OCI-LY3 (cell line): ENCODE data around the gene MGRN1.

ENCODE experiments used
- H2AFZ ChIP-seq: fragments of 200-600, 300-600 bp; shearing (Covaris generic); 2 replicates; pipeline ENCODE4 v1.6.0; 2014; ENCODE audit warnings: antibody characterized with exemption, low read depth, low read length
- H3K27ac ChIP-seq: fragments of 200-600, 300-600 bp; sonication (generic); 2 replicates; pipeline ENCODE4 v1.5.1; 2014; ENCODE audit warnings: mild to moderate bottlenecking, low read length, moderate library complexity, mixed read lengths
- H3K27me3 ChIP-seq: fragments of 200-600, 300-600 bp; sonication (generic); 2 replicates; pipeline ENCODE4 v1.6.1; 2014; ENCODE audit warnings: low read depth, low read length, mixed read lengths
- H3K36me3 ChIP-seq: fragments of 200-600, 300-600 bp; sonication (generic); replicated peaks from 2 replicates; pipeline ENCODE3; 2014; ENCODE audit warnings: low read depth, low read length, mixed read lengths
- H3K4me1 ChIP-seq: fragments of 300-600, 200-600 bp; sonication (generic); 2 replicates; pipeline ENCODE4 v1.6.1; 2014; ENCODE audit warnings: low read length, mixed read lengths
- H3K4me2 ChIP-seq: fragments of 200-600, 300-600 bp; sonication (generic); 2 replicates; pipeline ENCODE4 v1.6.1; 2014; ENCODE audit warnings: low read length, mixed read lengths
- H3K4me3 ChIP-seq: fragments of 300-600, 200-600 bp; sonication (generic); 2 replicates; pipeline ENCODE4 v1.5.1; 2014; ENCODE audit warnings: antibody characterized with exemption, mild to moderate bottlenecking, low read length, moderate library complexity
- H3K79me2 ChIP-seq: fragments of 300-600, 200-600 bp; shearing (Covaris generic); 2 replicates; pipeline ENCODE4 v1.6.1; 2014; ENCODE audit warnings: mild to moderate bottlenecking, low read length, mixed read lengths
- H3K9ac ChIP-seq: fragments of 300-600, 200-600 bp; shearing (Covaris generic); 2 replicates; pipeline ENCODE4 v1.6.0; 2014; ENCODE audit warnings: mild to moderate bottlenecking, low read length, moderate library complexity
- H3K9me3 ChIP-seq: fragments of 200-600, 300-600 bp; shearing (Covaris generic); 2 replicates; pipeline ENCODE4 v1.6.1; 2014; ENCODE audit warnings: low read length, mixed read lengths; ENCODE audit not compliant: insufficient read depth
- H4K20me1 ChIP-seq: fragments of 200-600, 300-600 bp; sonication (generic); 2 replicates; pipeline ENCODE4 v1.6.1; 2016; ENCODE audit warnings: low read length, mixed read lengths; ENCODE audit not compliant: insufficient read depth
- CTCF ChIP-seq: fragments of 200-600, 300-600 bp; sonication (generic); IDR thresholded peaks from 2 replicates; pipeline ENCODE4 v1.5.1; 2014; ENCODE audit warnings: antibody characterized with exemption, low read length, low read depth
- EZH2phosphoT487 ChIP-seq: fragments of 200-600 bp; shearing (Covaris generic); IDR thresholded peaks from 2 replicates; pipeline ENCODE4 v1.6.1; 2018; ENCODE audit warnings: antibody characterized with exemption, mixed run types, low read depth

The MGRN1 gene

DNA sequence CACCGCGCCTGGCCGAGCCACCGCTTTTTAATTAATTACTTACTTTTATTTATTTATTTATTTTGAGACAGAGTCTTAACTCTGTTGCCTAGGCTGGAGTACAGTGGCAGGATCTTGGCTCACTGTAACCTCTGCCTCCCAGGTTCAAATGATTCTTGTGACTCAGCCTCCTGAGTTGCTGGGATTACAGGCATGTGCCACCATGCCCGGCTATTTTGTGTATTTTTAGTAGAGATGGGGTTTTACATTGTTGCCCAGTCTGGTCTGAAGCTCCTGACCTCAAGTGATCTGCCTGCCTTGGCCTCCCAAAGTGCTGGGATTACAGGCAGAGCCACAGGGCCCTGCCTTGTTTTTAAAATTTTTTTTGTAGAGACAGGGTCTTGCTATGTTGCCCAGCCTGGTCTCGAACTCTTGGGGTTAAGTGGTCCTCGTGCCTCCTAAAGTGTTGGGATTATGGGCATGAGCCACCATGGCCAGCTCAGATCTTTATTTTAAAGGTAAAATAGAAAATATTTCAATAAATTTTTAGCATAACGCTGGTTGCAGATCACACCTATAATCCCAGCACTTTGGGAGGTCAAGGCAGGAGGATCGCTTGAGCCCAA lies 50.4 kb downstream of the MGRN1 start:
- peaks cover 3% of the 10 kb centered on the region for H3K36me3 ChIP-seq

DNA sequence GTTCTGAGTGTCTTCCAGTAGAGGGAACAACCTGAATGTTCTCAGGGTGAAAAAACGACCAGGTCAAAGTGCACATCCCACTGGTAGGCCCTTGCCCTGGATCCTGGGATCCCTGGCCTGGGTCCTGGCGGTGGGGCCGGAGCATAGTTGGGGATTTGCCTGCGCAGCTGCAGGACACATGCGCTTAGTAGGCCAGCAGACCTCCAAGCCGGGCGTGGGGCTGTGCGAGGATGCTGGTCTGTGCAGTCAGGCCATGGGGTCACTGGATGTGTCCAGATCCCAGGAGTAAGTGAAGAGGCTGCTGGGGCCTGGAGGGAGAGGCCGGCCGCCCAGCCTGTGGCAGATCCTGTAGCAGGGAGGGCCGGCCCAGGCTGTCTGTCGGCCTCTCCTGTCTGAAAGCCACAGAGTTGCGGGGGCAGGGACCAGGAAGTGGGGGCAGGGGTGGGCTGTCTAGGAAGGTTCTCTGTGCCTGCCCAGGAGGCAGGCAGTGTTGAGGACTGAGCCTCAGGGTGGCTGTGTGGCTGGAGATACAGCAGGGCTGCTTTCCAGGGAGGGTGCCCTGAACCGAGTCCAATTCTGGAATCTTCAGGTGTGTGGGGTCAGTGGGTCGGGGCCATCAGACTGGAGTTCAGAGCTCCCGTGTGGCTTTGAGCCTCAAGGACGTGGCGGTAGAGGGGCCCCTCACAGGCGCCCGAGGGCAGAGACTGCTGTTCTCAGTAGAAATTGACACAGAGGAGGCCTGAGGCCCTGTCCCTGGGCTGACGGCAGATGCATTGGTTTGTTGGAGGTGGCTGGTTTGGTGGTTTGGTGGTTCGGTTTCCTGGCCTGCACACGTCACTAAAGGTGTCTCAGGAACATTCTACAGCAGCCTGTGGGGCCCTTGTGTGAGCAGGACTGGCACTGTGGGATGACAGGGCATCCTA lies 51.5 kb downstream of the MGRN1 start:
- no peak overlapping the region for H2AFZ ChIP-seq

More for the DNA sequence above, 50.4 kb downstream of the MGRN1 start:
- Histone ChIP-seq H2AFZ (no peak overlapping the region), H3K4me3 (no peak overlapping the region), H3K9ac (no peak overlapping the region), H3K27ac (no peak overlapping the region), H3K4me2 (no peak overlapping the region), H3K9me3 (no peaks in the 10 kb centered on the region), H4K20me1 (no peaks in the 10 kb centered on the region), H3K79me2 (no peaks in the 10 kb centered on the region), H3K4me1 (no peaks in the 10 kb centered on the region), H3K27me3 (no peaks in the 10 kb centered on the region)
- TF ChIP-seq CTCF (no peak), EZH2phosphoT487 (no peak)

DNA sequence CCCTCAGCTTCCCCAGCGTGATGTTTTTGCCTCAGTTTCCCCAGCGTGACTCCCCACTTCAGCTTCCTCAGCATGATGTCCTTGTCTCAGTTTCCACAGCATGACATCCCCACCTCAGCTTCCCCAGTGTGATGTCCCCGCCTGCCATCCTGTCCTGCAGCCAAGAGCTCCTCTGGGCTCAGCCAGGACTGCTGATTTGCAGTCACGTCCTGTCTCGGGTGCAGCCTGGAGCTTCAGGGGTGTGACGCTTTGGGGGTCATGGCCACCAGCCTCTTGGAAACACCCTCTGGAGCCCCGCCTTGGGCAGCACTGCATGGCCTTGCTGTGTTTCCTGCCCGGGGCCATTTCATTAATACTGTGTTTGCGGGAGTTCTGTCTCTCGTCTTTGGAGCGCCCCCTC lies 52.2 kb downstream of the MGRN1 start:
- H3K36me3 ChIP-seq, result peaks cover 3% of the 10 kb centered on the region
- H3K79me2 ChIP-seq, result no peaks in the 10 kb centered on the region
- H3K27ac ChIP-seq, result no peak overlapping the region
- no peak overlapping the region for H3K4me3 ChIP-seq
- no peak overlapping the region for H3K4me2 ChIP-seq
- TF ChIP-seq CTCF (no peak), EZH2phosphoT487 (no peak)
- no peak overlapping the region for H2AFZ ChIP-seq
- H3K27me3 ChIP-seq, result no peaks in the 10 kb centered on the region
- no peaks in the 10 kb centered on the region for H3K9me3 ChIP-seq
- no peaks in the 10 kb centered on the region for H4K20me1 ChIP-seq
- no peak overlapping the region for H3K9ac ChIP-seq
- no peaks in the 10 kb centered on the region for H3K4me1 ChIP-seq

More for the DNA sequence above, 51.5 kb downstream of the MGRN1 start:
- Histone ChIP-seq H3K9ac (no peak overlapping the region), H3K27ac (no peak overlapping the region), H3K27me3 (no peaks in the 10 kb centered on the region), H3K4me3 (no peak overlapping the region), H3K9me3 (no peaks in the 10 kb centered on the region), H3K4me2 (no peak overlapping the region), H3K4me1 (no peaks in the 10 kb centered on the region), H4K20me1 (no peaks in the 10 kb centered on the region), H3K79me2 (no peaks in the 10 kb centered on the region), H3K36me3 (peaks cover 3% of the 10 kb centered on the region)
- TF ChIP-seq EZH2phosphoT487 (no peak), CTCF (no peak)

GRCh38 chr16:4677390-4677789 lies 52.8 kb downstream of the MGRN1 start:
- Histone ChIP-seq H3K4me1 (no peaks in the 10 kb centered on the region), H3K36me3 (peaks cover 3% of the 10 kb centered on the region), H2AFZ (no peak overlapping the region), H3K4me3 (no peak overlapping the region), H3K27me3 (no peaks in the 10 kb centered on the region), H3K4me2 (no peak overlapping the region), H3K79me2 (no peaks in the 10 kb centered on the region), H3K9me3 (no peaks in the 10 kb centered on the region), H3K27ac (no peak overlapping the region), H4K20me1 (no peaks in the 10 kb centered on the region), H3K9ac (no peak overlapping the region)
- TF ChIP-seq EZH2phosphoT487 (no peak), CTCF (no peak)
